ENCODE data around the gene DOK5.

DOK5 gene

GRCh38 chr20:54566031-54566688, 90.8 kb downstream of the DOK5 start:
- Histone ChIP-seq H3K9ac (ENCODE audit: low read depth, low read length, poor library complexity) (no peak overlapping the region), H3K14ac (ENCODE audit: low read length) (no peak overlapping the region), H2BK120ac (ENCODE audit: low read depth, low read length) (no peak overlapping the region), H2AK5ac (ENCODE audit: low read depth, low read length) (no peak overlapping the region), H3K4me3 (ENCODE audit: low read length in 2 of 2) (no peak overlapping the region), H3K9me3 (replicated peaks in 1 of 2; ENCODE audit: control insufficient read depth in 2 of 2, insufficient read depth in 1 of 2, low read depth in 1 of 2, low read length in 2 of 2) (no peaks in the 10 kb centered on the region), H3K18ac (ENCODE audit: low read length) (no peak overlapping the region), H3K23ac (ENCODE audit: low read depth, low read length, poor library complexity) (no peak overlapping the region), H4K91ac (ENCODE audit: low read depth, low read length, poor library complexity) (no peak overlapping the region), H3K4ac (ENCODE audit: low read length) (no peak overlapping the region), H3K27ac (replicated peaks; ENCODE audit: low read length) (no peak overlapping the region), H3K4me2 (ENCODE audit: insufficient read depth, low read length, poor library complexity, severe bottlenecking) (no peak overlapping the region), H2BK15ac (ENCODE audit: low read length) (no peak overlapping the region), H3K27me3 (ENCODE audit: control insufficient read depth in 3 of 3, insufficient read depth in 3 of 3, low read depth in 1 of 3, low read length in 3 of 3) (no peaks in the 10 kb centered on the region), H2AFZ (ENCODE audit: low read length) (no peak overlapping the region), H3K4me1 (ENCODE audit: control insufficient read depth in 2 of 2, insufficient read depth in 1 of 2, low read depth in 1 of 2, low read length in 2 of 2) (peaks cover 0 to 3% of the 10 kb centered on the region in 2 donors), H3K79me1 (ENCODE audit: low read depth, low read length) (no peaks in the 10 kb centered on the region), H2BK5ac (ENCODE audit: low read length) (no peak overlapping the region), H4K8ac (ENCODE audit: low read depth, low read length) (no peak overlapping the region), H2BK12ac (ENCODE audit: low read length) (no peak overlapping the region), H3K36me3 (replicated peaks in 1 of 2; ENCODE audit: control insufficient read depth in 2 of 2, insufficient read depth in 2 of 2, low read length in 2 of 2) (no peaks in the 10 kb centered on the region)
- DNase-seq (ENCODE audit: low spot score): no peak
- no CpG with 5 or more reads among the region's 5 CpGs for WGBS, 2 donors (ENCODE audit: extremely low coverage in 2 of 2, insufficient read length in 2 of 2, insufficient replicate concordance in 1 of 2)

DNA sequence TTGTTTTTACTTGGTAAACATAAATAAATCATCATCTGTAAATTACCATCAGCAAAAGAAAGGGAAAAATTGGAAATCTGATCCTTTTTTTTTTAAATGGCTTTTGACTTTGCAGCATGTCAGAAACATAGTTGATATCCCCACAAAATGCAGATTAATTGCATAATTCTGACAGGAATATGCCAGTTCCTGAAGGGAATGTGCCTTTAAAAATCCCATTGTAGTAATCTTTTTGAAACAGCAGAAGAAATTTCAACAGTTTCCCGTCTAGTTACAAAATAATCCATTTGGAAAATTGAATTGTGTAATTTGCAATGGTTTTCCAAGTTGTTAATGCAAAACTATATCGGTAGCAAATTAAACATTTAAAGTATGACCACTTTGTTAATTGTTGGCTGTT, 95.2 kb downstream of the DOK5 start:
- Histone ChIP-seq H3K18ac (ENCODE audit: low read length) (no peak overlapping the region), H3K14ac (ENCODE audit: low read length) (no peak overlapping the region), H2AK5ac (ENCODE audit: low read depth, low read length) (no peak overlapping the region), H2BK5ac (ENCODE audit: low read length) (no peak overlapping the region), H3K36me3 (replicated peaks in 1 of 2; ENCODE audit: control insufficient read depth in 2 of 2, insufficient read depth in 2 of 2, low read length in 2 of 2) (no peaks in the 10 kb centered on the region), H2BK15ac (ENCODE audit: low read length) (no peak overlapping the region), H3K9ac (ENCODE audit: low read depth, low read length, poor library complexity) (no peak overlapping the region), H2BK12ac (ENCODE audit: low read length) (no peak overlapping the region), H3K9me3 (replicated peaks in 1 of 2; ENCODE audit: control insufficient read depth in 2 of 2, insufficient read depth in 1 of 2, low read depth in 1 of 2, low read length in 2 of 2) (no peaks in the 10 kb centered on the region), H3K79me1 (ENCODE audit: low read depth, low read length) (peaks cover 2% of the 10 kb centered on the region), H3K4me1 (ENCODE audit: control insufficient read depth in 2 of 2, insufficient read depth in 1 of 2, low read depth in 1 of 2, low read length in 2 of 2) (no peaks in the 10 kb centered on the region), H3K23ac (ENCODE audit: low read depth, low read length, poor library complexity) (no peak overlapping the region), H3K4ac (ENCODE audit: low read length) (no peak overlapping the region), H3K27me3 (ENCODE audit: control insufficient read depth in 3 of 3, insufficient read depth in 3 of 3, low read depth in 1 of 3, low read length in 3 of 3) (no peaks in the 10 kb centered on the region), H4K91ac (ENCODE audit: low read depth, low read length, poor library complexity) (no peak overlapping the region), H3K4me3 (ENCODE audit: low read length in 2 of 2) (no peak overlapping the region), H4K8ac (ENCODE audit: low read depth, low read length) (no peak overlapping the region), H3K4me2 (ENCODE audit: insufficient read depth, low read length, poor library complexity, severe bottlenecking) (no peak overlapping the region), H2BK120ac (ENCODE audit: low read depth, low read length) (no peak overlapping the region), H3K27ac (replicated peaks; ENCODE audit: low read length) (no peak overlapping the region), H2AFZ (ENCODE audit: low read length) (no peak overlapping the region)
- no CpG with 5 or more reads among the region's 2 CpGs for WGBS, 2 donors (ENCODE audit: extremely low coverage in 2 of 2, insufficient read length in 2 of 2, insufficient replicate concordance in 1 of 2)
- DNase-seq (ENCODE audit: low spot score): no peak

- Histone ChIP-seq H2BK12ac (ENCODE audit: low read length) (no peak overlapping the region), H4K8ac (ENCODE audit: low read depth, low read length) (no peak overlapping the region), H3K79me1 (ENCODE audit: low read depth, low read length) (peaks cover 2% of the 10 kb centered on the region), H3K27ac (replicated peaks; ENCODE audit: low read length) (no peak overlapping the region), H3K23ac (ENCODE audit: low read depth, low read length, poor library complexity) (no peak overlapping the region), H3K9ac (ENCODE audit: low read depth, low read length, poor library complexity) (no peak overlapping the region), H2AFZ (ENCODE audit: low read length) (no peak overlapping the region), H3K4ac (ENCODE audit: low read length) (no peak overlapping the region), H3K4me2 (ENCODE audit: insufficient read depth, low read length, poor library complexity, severe bottlenecking) (no peak overlapping the region), H3K27me3 (ENCODE audit: control insufficient read depth in 3 of 3, insufficient read depth in 3 of 3, low read depth in 1 of 3, low read length in 3 of 3) (no peaks in the 10 kb centered on the region), H3K18ac (ENCODE audit: low read length) (no peak overlapping the region), H2BK15ac (ENCODE audit: low read length) (no peak overlapping the region), H2AK5ac (ENCODE audit: low read depth, low read length) (no peak overlapping the region), H2BK5ac (ENCODE audit: low read length) (no peak overlapping the region), H3K14ac (ENCODE audit: low read length) (no peak overlapping the region), H3K9me3 (replicated peaks in 1 of 2; ENCODE audit: control insufficient read depth in 2 of 2, insufficient read depth in 1 of 2, low read depth in 1 of 2, low read length in 2 of 2) (no peaks in the 10 kb centered on the region), H2BK120ac (ENCODE audit: low read depth, low read length) (no peak overlapping the region), H3K4me1 (ENCODE audit: control insufficient read depth in 2 of 2, insufficient read depth in 1 of 2, low read depth in 1 of 2, low read length in 2 of 2) (no peaks in the 10 kb centered on the region), H3K4me3 (ENCODE audit: low read length in 2 of 2) (no peak overlapping the region), H3K36me3 (replicated peaks in 1 of 2; ENCODE audit: control insufficient read depth in 2 of 2, insufficient read depth in 2 of 2, low read length in 2 of 2) (no peaks in the 10 kb centered on the region), H4K91ac (ENCODE audit: low read depth, low read length, poor library complexity) (no peak overlapping the region)
- DNase-seq (ENCODE audit: low spot score): no peak
- WGBS, 2 donors (ENCODE audit: extremely low coverage in 2 of 2, insufficient read length in 2 of 2, insufficient replicate concordance in 1 of 2): no CpG with 5 or more reads among the region's 8 CpGs
Observed at GRCh38 chr20:54572665-54573435, 97.5 kb downstream of the DOK5 start.

- H2AFZ ChIP-seq (ENCODE audit: low read length): no peak overlapping the region
- no peak overlapping the region for H4K91ac ChIP-seq (ENCODE audit: low read depth, low read length, poor library complexity)
- H2BK120ac ChIP-seq (ENCODE audit: low read depth, low read length): no peak overlapping the region
- no peaks in the 10 kb centered on the region for H3K9me3 ChIP-seq (replicated peaks in 1 of 2; ENCODE audit: control insufficient read depth in 2 of 2, insufficient read depth in 1 of 2, low read depth in 1 of 2, low read length in 2 of 2)
- no peaks in the 10 kb centered on the region for H3K4me1 ChIP-seq (ENCODE audit: control insufficient read depth in 2 of 2, insufficient read depth in 1 of 2, low read depth in 1 of 2, low read length in 2 of 2)
- no peaks in the 10 kb centered on the region for H3K27me3 ChIP-seq (ENCODE audit: control insufficient read depth in 3 of 3, insufficient read depth in 3 of 3, low read depth in 1 of 3, low read length in 3 of 3)
- no peak overlapping the region for H3K18ac ChIP-seq (ENCODE audit: low read length)
- no CpG with 5 or more reads among the region's 6 CpGs for WGBS, 2 donors (ENCODE audit: extremely low coverage in 2 of 2, insufficient read length in 2 of 2, insufficient replicate concordance in 1 of 2)
- H2BK12ac ChIP-seq (ENCODE audit: low read length): no peak overlapping the region
- H2AK5ac ChIP-seq (ENCODE audit: low read depth, low read length): no peak overlapping the region
- H3K23ac ChIP-seq (ENCODE audit: low read depth, low read length, poor library complexity): no peak overlapping the region
- H4K8ac ChIP-seq (ENCODE audit: low read depth, low read length): no peak overlapping the region
- H2BK5ac ChIP-seq (ENCODE audit: low read length): no peak overlapping the region
- no peak for DNase-seq (ENCODE audit: low spot score)
- H3K79me1 ChIP-seq (ENCODE audit: low read depth, low read length): peaks cover 2% of the 10 kb centered on the region
- H2BK15ac ChIP-seq (ENCODE audit: low read length): no peak overlapping the region
- H3K4ac ChIP-seq (ENCODE audit: low read length): no peak overlapping the region
- H3K4me2 ChIP-seq (ENCODE audit: insufficient read depth, low read length, poor library complexity, severe bottlenecking): no peak overlapping the region
- no peak overlapping the region for H3K14ac ChIP-seq (ENCODE audit: low read length)
- no peak overlapping the region for H3K9ac ChIP-seq (ENCODE audit: low read depth, low read length, poor library complexity)
- H3K36me3 ChIP-seq (replicated peaks in 1 of 2; ENCODE audit: control insufficient read depth in 2 of 2, insufficient read depth in 2 of 2, low read length in 2 of 2): no peaks in the 10 kb centered on the region
- no peak overlapping the region for H3K27ac ChIP-seq (replicated peaks; ENCODE audit: low read length)
- H3K4me3 ChIP-seq (ENCODE audit: low read length in 2 of 2): no peak overlapping the region
Observed at GRCh38 chr20:54573838-54574237, 98.4 kb downstream of the DOK5 start.

All from neuronal stem cell (in vitro differentiated cells).